CD4-positive, alpha-beta T cell treated with Interleukin-2 at 100 ng/mL for 4 hours (primary cell): ENCODE measurements around the gene PWWP2B.
A peak's percentile ranks its signal among the peaks of the same experiment; 100 is the strongest.

Source experiments
- DNase-seq: peaks from one replicate; pipeline ENCODE4 v3.0.0-alpha.2; 2020; ENCODE audit warnings: low spot score

Gene PWWP2B

DNA sequence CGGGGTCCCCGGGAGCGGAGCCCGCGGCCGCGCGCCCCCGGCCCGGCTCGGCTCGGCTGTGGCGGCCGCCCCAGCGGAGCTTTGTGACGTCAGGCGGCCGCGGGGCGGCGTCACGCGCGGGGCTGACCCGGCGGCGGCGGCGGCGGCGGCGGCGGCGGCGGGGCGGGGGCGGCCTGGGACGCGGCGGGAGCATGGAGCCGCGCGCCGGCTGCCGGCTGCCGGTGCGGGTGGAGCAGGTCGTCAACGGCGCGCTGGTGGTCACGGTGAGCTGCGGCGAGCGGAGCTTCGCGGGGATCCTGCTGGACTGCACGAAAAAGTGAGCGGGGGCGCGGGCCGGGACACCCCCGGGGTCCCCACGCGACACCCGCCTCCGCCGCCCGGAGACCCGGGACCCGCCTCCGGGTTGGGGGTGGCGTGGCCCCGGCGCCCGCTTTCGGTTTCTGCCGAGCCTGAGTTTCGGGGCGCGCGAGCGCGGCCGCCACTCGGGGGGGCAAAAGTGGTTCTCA lies at the start of gene PWWP2B:
Gene PWWP2B, plus strand, starts transcription at position 165 of the 506 bp plus-strand sequence. Its CDS starts 27 bp downstream, at position 192.
- peak; percentile 50 for DNase-seq

DNA sequence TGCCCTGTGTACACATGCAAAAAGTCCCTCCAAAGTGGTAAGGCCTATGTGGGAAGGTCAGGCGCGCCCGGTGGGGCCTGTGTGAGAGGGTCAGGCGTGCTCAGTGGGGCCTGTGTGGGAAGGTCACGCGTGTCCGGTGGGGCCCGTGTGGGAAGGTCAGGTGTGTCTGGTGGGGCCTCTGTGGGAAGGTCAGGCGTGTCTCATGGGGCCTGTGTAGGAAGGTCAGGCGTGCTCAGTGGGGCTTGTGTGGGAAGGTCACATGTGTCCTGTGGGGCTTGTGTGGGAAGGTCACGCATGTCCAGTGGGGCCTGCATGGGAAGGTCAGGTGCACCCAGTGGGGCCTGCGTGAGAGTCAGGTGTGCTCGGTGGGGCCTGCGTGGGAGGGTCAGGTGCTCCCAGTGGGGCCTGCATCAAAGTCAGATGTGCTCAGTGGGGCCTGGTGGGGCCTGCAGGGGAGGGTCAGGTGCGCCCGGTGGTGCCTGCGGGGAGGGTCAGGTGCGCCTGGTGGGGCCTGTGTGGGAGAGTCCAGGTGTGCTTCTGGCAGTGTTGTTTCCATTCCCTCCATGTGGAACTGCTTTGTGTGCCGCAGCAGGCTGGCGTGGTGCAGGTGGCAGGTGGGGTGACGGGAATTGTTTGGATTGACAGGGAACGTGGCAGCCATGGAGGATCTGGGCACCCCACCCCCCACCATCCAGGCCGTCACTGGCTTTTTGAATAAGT lies 49.6 kb upstream of the PWWP2B start:
- no peak for DNase-seq

DNA sequence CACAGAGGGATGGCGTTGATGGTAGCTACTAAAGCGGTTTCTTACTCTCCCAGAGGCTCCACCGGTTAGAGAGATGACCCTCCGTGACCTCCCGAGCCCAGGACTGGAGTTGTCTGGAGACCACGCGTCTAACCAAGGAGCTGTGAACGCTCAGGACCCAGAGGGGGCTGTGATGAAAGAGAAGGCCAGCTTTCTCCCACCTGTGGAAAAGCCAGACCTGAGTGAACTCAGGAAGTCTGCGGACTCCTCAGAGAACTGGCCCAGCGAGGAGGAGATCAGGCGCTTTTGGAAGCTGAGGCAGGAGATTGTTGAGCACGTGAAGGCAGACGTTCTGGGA lies 49.1 kb upstream of the PWWP2B start:
- no peak for DNase-seq

DNA sequence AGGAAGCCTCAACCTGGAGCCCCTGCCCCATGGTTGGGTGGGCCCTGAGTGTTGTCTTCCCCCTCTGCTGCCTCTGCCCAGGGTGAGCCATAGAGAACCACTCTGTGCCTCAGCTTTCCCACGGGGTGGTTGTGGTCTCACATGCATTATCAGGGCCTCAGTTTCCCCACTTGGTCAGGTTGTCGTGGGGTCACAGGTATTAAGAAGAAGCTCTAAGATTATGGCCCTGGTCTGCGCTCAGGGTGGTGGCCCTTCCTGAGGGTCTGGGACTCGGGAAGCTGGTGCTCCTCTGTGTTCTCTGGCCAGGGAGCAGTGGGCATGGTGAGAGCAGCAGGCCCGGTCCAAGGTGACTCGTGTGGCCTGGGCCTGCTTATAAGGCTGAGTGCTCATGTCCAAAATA lies 47.2 kb upstream of the PWWP2B start:
- no peak for DNase-seq

DNA sequence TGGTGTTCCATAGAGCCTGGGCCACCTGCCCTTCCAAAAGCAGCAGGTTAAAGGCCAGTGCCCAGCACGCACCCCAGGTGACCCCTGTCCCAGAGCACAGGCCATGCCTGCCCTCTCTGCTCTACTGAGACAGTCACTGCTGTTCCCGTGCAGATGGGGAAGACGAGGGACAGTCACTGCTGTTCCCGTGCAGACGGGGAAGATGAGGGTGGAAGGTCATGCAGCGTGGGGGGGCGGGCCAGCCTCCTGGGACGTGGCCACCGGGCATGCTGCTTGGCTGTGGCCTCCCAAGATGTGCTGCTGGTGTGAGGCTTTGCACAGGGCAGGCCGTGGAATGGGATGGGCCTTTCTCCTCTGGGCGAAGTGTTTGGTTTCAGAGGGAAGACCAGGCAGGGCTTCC lies 46.6 kb upstream of the PWWP2B start:
- DNase-seq = no peak

DNA sequence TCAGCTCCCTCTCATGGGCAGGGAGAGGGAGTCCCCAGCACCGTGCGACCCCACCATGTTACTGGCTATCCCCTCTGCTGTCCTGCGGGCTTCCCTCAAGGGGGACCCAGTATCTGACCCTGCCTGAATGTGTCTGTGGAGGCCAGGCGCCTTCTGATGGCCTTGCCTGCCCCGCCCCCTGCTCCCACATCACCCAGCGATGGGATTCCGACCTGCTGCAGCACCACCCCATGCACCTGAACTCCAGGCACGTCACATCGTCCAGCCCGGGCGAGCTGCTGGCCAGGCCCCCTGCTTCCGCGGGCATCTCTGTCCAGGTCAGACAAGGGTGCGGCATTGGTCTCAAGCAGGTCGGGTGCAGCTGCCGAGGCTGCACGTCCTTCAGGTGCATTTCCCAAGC lies 46.1 kb upstream of the PWWP2B start:
- no peak for DNase-seq

DNA sequence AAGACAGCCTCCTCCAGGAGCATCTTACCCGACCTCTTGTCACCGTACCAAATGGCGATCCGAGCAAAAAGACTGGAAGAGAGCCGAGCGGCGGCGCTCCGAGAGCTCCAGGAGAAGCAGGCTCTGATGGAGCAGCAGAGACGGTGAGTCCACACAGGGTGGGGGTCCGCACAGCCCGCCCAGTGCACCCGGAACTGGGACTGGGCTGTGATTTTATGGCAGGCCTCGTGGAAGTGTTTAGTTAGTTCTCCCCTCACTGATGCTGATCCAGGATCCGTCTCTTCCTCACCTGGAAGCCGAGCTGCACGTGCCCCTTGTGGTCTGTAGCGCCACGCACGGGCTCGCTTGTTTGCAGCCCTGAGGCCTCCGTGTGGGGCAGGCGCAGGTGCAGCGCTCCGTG lies 45.4 kb upstream of the PWWP2B start:
- DNase-seq = no peak

DNA sequence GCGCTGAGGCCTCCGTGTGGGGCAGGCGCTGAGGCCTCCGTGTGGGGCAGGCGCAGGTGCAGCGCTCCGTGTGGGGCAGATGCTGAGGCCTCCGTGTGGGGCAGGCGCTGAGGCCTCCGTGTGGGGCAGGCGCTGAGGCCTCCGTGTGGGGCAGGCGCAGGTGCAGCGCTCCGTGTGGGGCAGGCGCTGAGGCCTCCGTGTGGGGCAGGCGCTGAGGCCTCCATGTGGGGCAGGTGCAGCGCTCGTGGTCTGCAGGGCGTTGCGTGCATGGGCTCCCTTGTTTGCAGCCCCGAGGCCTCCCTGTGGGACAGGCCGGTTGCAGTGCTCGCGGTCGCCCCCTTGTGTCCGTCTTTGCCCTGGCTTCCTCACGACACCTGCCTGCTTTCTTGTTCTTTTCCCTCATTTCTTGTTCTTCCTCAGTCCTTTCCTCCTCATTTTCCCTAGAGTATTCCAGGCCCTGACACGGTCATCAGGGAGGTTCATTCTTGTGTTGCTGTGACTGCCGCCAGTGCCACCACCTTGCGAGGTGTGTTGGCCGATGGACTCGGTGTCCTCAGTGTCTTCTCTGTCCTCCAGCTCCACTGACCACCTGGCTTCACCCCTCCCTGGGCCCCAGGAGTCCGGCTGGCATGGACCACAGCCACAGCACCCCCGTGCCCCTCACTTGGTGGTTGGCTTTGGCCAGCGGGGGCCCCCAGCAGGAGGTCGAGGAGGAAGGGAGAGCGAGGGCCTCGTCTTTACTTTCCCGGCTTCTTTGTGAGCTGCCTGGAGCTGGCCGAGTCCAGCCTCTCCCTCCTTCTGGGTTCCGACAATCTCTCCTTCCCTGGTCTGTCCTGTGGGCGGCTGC lies 44.3 kb upstream of the PWWP2B start:
- DNase-seq = peak; percentile 75

DNA sequence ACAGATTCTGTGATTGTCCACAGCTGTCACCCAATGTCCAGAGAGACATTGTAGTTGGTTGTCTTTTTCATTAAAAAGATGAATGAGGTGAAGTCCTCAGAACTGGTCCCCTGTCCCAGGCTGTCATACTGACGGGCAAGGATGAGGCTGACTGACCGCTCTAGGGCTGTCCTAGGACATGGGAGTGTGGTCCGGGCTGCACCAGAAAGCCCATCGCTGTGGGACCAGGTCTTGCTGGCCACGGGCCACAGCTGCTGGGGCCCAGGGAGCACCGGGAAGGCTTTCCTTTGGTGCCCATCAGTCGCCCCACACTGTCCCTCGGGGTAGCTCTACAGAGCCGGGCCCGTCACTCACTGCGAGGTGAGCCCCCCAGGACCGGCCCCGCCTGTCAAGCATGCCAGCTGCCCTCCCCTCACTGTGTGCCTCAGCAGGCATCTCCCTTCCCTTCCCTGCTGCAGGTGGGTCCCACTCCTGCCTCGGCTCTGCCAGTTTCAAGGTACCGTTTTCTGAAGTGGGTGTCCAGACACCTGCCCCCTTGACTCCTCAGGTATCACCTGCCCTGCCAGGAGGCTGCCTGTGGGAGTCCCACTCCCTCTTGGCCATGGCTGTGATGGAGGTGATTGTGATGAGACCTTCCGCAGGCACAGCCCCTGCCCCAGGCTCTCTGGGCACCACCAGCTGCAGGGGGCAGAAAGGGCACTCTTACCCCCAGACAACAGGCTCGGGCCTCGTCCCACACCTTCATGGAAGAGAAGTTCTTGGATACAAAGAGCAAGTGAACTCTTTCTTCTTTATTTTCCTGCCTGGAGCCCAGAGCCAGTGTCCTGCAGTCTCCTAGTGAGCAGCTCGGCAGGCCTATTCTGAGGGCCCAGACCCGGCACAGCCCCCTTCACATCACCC lies 43.3 kb upstream of the PWWP2B start:
- DNase-seq = no peak

DNA sequence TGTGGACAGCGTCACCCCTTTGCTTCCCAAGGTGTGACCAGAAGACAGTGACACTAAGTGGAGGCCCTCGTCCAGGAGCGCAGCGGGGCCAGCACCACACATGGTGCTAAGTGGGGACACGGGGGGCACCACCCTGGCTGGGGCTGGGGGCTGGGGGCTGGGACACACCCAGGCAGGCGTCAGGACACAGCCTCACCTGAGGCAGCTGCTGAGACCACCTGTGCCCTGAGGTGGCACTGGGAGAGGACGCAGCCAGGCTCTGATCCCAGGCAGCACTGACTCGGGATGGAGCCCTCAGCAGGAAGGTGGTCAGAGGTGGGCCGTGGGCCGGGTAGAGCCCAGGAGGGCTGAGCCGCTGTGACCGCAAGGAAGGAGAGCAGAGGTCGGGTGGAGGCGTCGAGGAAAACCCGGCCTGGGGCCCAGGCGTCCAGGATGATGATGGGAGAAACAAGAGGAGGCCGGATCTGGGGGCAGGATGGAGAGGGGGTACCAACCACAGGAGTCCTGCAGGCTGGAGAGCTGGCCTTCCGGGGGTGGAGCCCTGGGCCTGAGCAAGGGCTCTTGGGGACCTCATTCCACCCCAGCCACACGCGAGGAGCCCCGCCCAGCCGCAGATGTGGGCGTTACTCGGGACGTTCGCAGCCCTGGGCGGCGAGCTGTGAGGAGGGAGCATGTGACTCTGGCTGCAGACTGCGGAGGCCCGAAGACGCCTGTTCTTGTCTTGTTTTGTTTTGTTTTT lies 42.5 kb upstream of the PWWP2B start:
- no peak for DNase-seq

DNA sequence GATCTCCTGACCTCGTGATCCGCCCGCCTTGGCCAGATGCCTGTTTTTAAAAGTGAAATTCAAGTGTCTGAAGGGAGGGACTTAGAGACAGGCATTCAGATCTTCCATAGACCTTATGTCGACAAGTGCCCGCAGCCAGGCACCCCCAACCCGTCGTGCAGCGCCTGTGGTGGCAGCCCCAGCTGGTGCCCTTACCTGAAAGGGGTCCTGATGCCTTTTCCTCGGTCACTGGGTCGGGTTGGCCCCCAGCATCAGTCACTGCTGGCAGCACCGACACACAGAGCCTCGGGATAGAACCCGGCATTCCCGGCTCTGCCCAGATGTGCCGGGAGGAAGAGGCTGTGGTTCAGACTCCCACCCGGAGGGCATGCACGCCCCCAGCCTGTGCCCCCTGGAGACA lies 41.7 kb upstream of the PWWP2B start:
- DNase-seq = no peak

DNA sequence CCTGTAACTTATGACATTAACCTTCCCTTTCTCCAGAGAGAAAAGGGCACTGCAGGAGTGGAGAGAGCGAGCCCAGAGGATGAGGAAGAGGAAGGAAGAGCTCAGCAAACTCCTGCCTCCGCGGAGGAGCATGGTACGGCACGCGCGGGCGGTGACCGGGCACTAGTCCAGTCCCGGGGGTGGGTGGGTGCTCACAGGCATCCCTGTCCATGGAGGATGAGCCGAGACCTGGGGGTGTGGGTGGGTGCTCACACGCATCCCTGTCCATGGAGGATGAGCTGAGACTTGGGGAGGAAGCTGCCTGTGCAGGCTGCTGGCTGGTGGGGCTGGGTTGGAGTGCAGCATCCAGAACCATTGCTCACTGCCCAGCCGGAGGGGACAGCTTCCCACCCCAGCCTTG lies 41.2 kb upstream of the PWWP2B start:
- DNase-seq = no peak

DNA sequence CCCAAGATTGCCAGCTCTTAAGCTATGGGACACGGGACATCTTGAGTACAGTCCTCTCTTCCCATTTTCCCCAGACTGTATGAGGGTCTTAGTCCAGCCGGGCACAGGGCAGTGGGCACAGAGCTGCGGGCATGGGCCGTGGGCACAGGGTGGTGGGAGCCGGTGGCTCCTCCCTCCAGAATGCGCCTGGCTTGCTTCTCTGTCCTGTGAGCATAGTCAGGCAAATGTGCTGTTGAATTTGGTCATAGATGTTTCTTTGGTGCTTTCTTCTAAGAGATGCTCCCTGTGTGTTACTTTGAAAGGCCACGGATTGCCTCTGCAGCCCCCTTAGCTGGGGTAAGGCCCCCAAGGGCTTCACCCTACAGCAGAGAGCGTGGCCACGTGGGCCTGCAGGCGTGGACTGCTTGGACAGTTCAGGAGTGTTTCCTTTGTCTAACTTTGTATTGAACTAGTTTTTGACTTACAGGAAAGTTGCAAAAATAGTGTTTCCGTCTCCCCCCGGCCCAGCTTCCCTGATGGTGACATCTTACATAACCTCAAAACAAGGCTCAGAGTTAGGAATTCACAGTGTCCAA lies 40.3 kb upstream of the PWWP2B start:
- DNase-seq = no peak

DNA sequence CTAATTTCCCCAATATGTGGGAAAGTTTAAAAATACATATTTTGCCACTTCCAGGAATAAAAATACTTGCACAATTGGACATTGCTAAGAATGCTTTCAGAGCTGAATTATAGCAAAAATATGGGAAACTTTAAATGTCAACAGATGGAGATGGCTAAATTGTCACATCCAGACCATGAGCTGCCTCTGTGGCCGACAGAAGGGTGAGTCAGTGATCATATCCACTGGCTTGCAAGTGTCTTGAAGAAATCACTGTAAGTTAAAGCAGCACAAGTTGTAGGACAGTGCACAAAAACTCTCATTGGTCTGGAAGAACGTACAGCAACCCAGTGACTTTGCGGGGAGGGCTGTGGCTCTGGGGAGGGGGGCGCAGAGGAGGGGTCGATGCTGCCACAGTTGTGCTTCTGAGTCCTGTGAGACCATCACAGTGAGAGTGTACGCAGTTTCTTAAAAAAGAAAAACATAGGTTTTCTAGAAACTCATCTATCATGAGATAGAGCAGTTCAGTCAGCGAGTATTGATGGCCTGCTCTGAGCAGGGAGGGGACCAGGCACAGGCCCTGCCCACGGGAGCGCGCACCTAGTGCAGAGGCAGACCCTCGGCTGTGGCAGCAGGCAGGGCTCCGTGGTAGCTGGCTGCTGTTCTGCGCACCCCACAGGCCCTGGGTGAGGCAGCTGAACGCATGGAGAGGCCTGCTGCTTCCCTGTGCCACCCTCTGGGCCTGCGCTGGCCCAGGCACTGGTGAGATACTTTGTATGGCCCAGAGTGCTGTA lies 39.5 kb upstream of the PWWP2B start:
- no peak for DNase-seq

DNA sequence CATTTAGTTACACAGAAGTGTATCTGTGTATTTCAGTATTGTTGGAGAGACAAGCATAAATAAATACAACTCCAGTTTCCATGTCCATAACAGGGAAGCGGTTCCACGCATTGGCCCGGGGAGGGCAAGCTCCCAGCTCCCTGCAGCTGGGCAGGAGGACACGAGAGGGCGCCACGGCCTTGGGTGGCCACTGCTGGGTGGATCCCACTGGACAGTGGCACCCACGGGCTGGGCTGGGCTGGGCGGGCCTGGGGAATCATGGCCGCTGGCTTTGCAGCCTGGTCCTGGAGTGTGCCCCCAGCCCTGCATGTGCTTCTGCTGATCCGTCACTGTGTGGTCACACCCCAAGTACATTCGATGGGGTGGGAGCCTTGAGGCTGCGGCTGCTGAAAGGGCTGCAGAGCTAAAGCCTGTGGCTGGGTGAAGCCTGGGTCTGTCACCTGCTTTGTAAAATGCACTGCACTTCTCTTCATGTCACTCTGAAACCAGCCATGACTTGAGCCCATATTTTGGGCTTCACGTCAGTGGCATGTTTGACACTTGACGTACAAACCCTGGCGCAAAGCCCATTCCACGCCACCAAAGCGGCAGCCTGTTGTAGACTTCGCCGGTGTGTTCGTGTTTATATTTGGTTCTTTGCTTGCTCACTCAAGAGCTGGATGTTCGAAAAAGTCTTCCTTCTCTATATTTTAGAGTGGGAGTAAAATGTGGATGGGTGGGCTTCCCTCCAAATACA lies 37.5 kb upstream of the PWWP2B start:
- no peak for DNase-seq

DNA sequence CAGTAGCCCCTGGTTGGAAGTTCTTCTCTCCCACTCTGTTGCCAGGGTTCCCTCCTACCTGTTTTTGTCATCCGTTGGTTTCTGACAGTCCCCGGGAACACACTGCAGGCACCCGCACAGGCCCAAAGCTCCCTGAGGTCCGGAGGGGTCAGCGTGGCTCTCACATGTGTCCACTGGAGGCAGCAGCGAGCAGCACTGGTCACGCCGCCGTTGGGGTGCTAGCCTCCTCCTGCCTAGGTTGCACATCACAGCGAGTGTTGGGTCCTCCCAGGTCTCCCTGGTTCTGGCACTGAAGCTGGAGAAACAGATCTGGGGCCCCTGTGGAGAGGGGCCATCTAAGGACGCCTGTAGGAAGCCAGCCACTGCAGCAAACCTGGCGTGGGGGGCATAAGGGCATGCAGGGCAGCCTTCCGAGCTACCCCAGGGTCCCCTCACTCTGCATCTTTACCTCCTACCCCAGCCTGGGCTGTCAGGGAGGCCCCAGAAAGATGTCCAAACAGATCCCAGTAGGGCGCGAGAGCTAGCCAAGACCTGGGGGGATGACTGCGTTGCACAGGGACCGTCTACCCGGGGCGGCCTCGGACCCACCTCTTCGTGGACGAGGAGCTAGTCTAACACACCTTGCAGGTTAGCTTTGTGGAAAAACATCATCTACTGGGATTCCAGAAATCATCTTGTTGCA lies 36.1 kb upstream of the PWWP2B start:
- DNase-seq = peak; percentile 25

DNA sequence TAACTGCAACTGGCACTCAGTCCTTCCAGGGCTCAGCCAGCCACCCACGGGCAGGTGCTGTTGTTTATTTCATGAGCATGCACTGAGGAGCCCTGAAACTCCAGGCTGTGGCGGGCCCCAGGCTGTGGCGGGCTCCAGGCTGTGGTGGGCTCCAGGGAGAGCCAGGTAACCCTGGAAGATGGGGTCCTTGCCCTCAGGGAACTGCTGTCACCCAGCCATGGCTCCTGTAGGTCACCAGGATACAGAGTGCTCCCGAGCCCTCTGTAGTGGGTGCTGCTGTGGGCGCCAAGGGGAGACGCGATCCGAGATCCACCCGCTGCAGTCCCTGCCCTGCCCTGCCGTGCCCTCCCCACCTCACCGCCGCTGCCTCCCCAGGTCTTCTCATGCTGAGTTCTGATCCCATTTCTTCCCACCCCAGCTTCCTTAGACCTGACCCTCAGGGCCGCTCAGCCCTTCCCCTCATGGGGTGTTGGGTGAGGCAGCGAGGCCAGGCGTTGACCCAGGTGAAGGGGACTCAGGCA lies 35.4 kb upstream of the PWWP2B start:
- no peak for DNase-seq

DNA sequence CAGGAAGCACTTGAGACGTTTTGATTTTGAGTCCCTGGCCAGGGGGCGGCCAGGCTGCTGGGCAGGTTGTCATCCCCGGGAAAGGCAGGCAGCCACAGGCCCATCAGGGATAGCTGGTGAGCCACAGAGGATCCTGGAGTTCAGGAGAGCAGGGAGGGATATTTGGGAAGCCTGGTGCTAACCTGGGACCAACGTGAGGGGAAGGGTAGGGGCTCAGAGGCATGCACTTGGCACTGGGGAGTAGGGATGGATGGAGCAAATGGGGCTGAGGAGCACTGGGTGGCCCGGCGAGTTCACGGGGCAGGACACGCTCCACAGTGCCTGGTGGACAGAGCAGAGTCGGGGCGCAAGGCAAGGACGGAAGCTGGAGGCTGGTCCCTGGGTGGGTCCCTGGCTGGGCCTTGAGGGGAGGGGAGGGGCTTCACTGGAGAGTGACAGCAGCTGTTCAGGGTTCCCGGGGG lies 34.8 kb upstream of the PWWP2B start:
- DNase-seq = no peak

DNA sequence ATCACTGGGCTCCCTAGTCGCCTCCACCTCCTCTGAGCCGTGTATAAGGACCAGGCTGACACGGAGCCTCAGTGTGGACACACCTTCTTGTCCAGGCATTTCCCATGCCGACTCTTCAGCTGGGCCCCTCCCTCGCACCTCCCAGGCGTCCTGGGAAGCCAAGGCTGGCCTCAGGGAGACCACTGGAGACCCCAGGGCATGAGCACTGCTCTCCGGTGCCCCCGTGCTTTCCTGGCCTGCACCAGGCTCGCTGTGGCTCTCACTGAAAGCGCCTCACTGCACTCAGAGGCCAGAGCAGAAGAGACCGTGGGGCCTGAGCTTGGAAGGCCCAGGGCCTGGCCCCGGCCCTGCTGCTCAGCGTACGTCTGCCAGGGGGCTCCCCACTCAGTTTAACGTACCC lies 33.6 kb upstream of the PWWP2B start:
- no peak for DNase-seq
